Fibroblast of lung (primary cell): ENCODE measurements around the gene KRTAP5-9.

ENCODE experiments used
- EZH2 ChIP-seq: IDR thresholded peaks from 2 replicates; pipeline ENCODE4 v1.5.1; 2012; ENCODE audit warnings: low read length, control low read depth, mild to moderate bottlenecking; ENCODE audit errors: missing control alignments
- TF ChIP-seq, protein P1 (sequence below), 2 donors: IDR thresholded peaks in 1 of 2; conservative IDR thresholded peaks in 1 of 2; 1 replicate in 1 of 2; 2 replicates in 1 of 2; pipeline ENCODE4 v1.5.1; 2011 to 2012; ENCODE audit warnings: low read length in 2 of 2, control low read depth in 1 of 2, inconsistent platforms in 1 of 2, low read depth in 1 of 2, mild to moderate bottlenecking in 1 of 2

- TF ChIP-seq, protein P1, sequence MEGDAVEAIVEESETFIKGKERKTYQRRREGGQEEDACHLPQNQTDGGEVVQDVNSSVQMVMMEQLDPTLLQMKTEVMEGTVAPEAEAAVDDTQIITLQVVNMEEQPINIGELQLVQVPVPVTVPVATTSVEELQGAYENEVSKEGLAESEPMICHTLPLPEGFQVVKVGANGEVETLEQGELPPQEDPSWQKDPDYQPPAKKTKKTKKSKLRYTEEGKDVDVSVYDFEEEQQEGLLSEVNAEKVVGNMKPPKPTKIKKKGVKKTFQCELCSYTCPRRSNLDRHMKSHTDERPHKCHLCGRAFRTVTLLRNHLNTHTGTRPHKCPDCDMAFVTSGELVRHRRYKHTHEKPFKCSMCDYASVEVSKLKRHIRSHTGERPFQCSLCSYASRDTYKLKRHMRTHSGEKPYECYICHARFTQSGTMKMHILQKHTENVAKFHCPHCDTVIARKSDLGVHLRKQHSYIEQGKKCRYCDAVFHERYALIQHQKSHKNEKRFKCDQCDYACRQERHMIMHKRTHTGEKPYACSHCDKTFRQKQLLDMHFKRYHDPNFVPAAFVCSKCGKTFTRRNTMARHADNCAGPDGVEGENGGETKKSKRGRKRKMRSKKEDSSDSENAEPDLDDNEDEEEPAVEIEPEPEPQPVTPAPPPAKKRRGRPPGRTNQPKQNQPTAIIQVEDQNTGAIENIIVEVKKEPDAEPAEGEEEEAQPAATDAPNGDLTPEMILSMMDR (conservative IDR thresholded peaks at IDR 0.05 in 1 of 2, IDR thresholded peaks at IDR 0.05 in 1 of 2; ENCODE audit: low read depth in 1 of 2, low read length in 2 of 2) = no peak
- TF ChIP-seq EZH2 = no peak
These were observed 3.5 kb upstream of the KRTAP5-9 start for GRCh38 chr11:71544525-71545214.
